Mesenteric fat pad (tissue), 1 donor: ENCODE results near the gene E2F3. TPM values are rescaled to one million over a fixed set of nuclear protein-coding genes. Genes with fewer than 3 reads are reported as not detected.

Experiments used
- DNase-seq: peaks from one replicate; pipeline ENCODE4 v3.0.0-alpha.2; 2020; ENCODE audit warnings: low spot score
- long read RNA-seq: library from polyadenylated mRNA; unstranded; transcript quantifications from one replicate; pipeline ENCODE4 v2.0.0, GENCODE V29; 2020
- total RNA-seq: library from RNA; stranded (reverse); fragmentation: NEBNext Ultra II Directional; extraction: Animal tissue kit (Norgen Biotek cat#: 25700); gene quantifications from one replicate; pipeline ENCODE4 v1.2.1, GENCODE V29; 2021
- donor health status: DM: yes; HTN: yes; CAD: no.

The E2F3 gene
- total RNA-seq: 15.6 TPM
- long read RNA-seq, partial matches to known transcripts: 0 of 10 reads
- long read RNA-seq, other reads (novel, unspliced or antisense): 10 of 10 reads

- DNase-seq: peak; percentile 99
Measured at GRCh38 chr6:20401205-20402091, at the start of gene E2F3. Gene E2F3, plus strand, starts transcription at chr6:20401879. Its CDS starts 354 bp downstream, at chr6:20402233.

- no peak for DNase-seq
Measured at GRCh38 chr6:20352346-20352745, 49.3 kb upstream of the E2F3 start.

- no peak for DNase-seq
Measured at GRCh38 chr6:20353134-20353533, 48.5 kb upstream of the E2F3 start.

GRCh38 chr6:20354366-20354765, 47.3 kb upstream of the E2F3 start:
- DNase-seq: no peak

GRCh38 chr6:20360471-20361119, 41.1 kb upstream of the E2F3 start:
- no peak for DNase-seq

- DNase-seq: no peak
Measured at GRCh38 chr6:20362623-20363022, 39.1 kb upstream of the E2F3 start.

GRCh38 chr6:20364327-20364726, 37.4 kb upstream of the E2F3 start:
- DNase-seq: no peak

GRCh38 chr6:20365456-20365855, 36.2 kb upstream of the E2F3 start:
- no peak for DNase-seq

- DNase-seq: no peak
Measured at GRCh38 chr6:20366082-20366830, 35.4 kb upstream of the E2F3 start.

- no peak for DNase-seq
Measured at GRCh38 chr6:20367743-20368485, 33.8 kb upstream of the E2F3 start.

GRCh38 chr6:20370393-20370792, 31.3 kb upstream of the E2F3 start:
- no peak for DNase-seq

GRCh38 chr6:20370801-20371200, 30.9 kb upstream of the E2F3 start:
- DNase-seq: no peak

GRCh38 chr6:20375436-20375835, 26.2 kb upstream of the E2F3 start:
- no peak for DNase-seq

GRCh38 chr6:20377623-20378265, 23.9 kb upstream of the E2F3 start:
- no peak for DNase-seq

GRCh38 chr6:20379231-20379630, 22.4 kb upstream of the E2F3 start:
- no peak for DNase-seq

- no peak for DNase-seq
Measured at GRCh38 chr6:20386218-20386617, 15.5 kb upstream of the E2F3 start.

- DNase-seq: no peak
Measured at GRCh38 chr6:20389066-20389465, 12.6 kb upstream of the E2F3 start.

GRCh38 chr6:20393297-20393696, 8.4 kb upstream of the E2F3 start:
- DNase-seq: no peak

- no peak for DNase-seq
Measured at GRCh38 chr6:20399518-20399917, 2.2 kb upstream of the E2F3 start.

- DNase-seq: no peak
Measured at GRCh38 chr6:20400456-20401204, 1.0 kb upstream of the E2F3 start.
